SK-N-SH (cell line): Measurements from ENCODE around the gene TBL3. TPM values are rescaled to one million over a fixed set of nuclear protein-coding genes. Genes with fewer than 3 reads are reported as not detected.

Experiments used
- CTCF ChIA-PET: fragments of 300-600, 350-600 bp; formaldehyde crosslinking; extraction: SDS; loops from one replicate; lab custom pipeline; 2021; lab: Yijun Ruan, JAX
- POLR2A ChIA-PET: fragments of 350-600 bp; sonication (Branson Sonifier 250); formaldehyde crosslinking; extraction: SDS; loops from one replicate; lab custom pipeline; 2020; ENCODE audit warnings: antibody characterized with exemption, inconsistent platforms; lab: Yijun Ruan, JAX
- DNase-seq: peaks from one replicate; pipeline ENCODE4 v3.0.0; 2012
- H2AFZ ChIP-seq: fragments of 200-600 bp; sonication (generic); 2 replicates; pipeline ENCODE4 v1.8.1; 2016; ENCODE audit warnings: antibody characterized with exemption, mild to moderate bottlenecking, low read depth
- H3F3A ChIP-seq: fragments of 200-600 bp; sonication (generic); replicated peaks from 2 replicates; pipeline ENCODE3; 2016; ENCODE audit warnings: antibody characterized with exemption, mild to moderate bottlenecking; ENCODE audit not compliant: insufficient read depth
- H3K27ac ChIP-seq, 2 experiments: fragments of 200-500 bp in 1 of 2; fragments of 200-600 bp in 1 of 2; sonication (Bioruptor generic) in 1 of 2; sonication (generic), shearing (Covaris generic) in 1 of 2; 2 replicates each; pipeline versions ENCODE4 v1.5.1 to v1.6.1; 2014 to 2016; ENCODE audit warnings: low read depth in 2 of 2, inconsistent platforms in 1 of 2, low read length in 1 of 2, mild to moderate bottlenecking in 1 of 2, mixed read lengths in 1 of 2
- H3K27me3 ChIP-seq: fragments of 200-600 bp; sonication (generic), shearing (Covaris generic); 2 replicates; pipeline ENCODE4 v1.6.1; 2016; ENCODE audit warnings: mixed run types; ENCODE audit not compliant: insufficient read depth
- H3K36me3 ChIP-seq, 2 experiments: fragments of 200-500 bp in 1 of 2; fragments of 200-600 bp in 1 of 2; sonication (Bioruptor generic) in 1 of 2; sonication (generic) in 1 of 2; replicated peaks in 1 of 2; 2 replicates each; pipeline versions ENCODE3 to v1.5.1; 2014 to 2016; ENCODE audit warnings: low read length in 1 of 2, mild to moderate bottlenecking in 1 of 2; ENCODE audit not compliant: insufficient read depth in 2 of 2, control insufficient read depth in 1 of 2
- H3K4me1 ChIP-seq, 2 experiments: fragments of 200-500 bp in 1 of 2; fragments of 200-600 bp in 1 of 2; sonication (Bioruptor generic) in 1 of 2; sonication (generic), shearing (Covaris generic) in 1 of 2; 2 replicates each; pipeline versions ENCODE4 v1.5.1 to v1.6.1; 2014 to 2016; ENCODE audit warnings: low read depth in 1 of 2, low read length in 1 of 2, mixed run types in 1 of 2; ENCODE audit not compliant: insufficient read depth in 2 of 2, control insufficient read depth in 1 of 2
- H3K4me2 ChIP-seq: fragments of 200-600 bp; sonication (generic), shearing (Covaris generic); 2 replicates; pipeline ENCODE4 v1.6.1; 2017; ENCODE audit warnings: mixed run types
- H3K4me3 ChIP-seq, 2 experiments: fragments of 200-500 bp in 1 of 2; fragments of 200-600 bp in 1 of 2; sonication (Bioruptor generic) in 1 of 2; sonication (generic), shearing (Covaris generic) in 1 of 2; 2 replicates each; pipeline versions ENCODE4 v1.5.1 to v1.8.1; 2014 to 2016; ENCODE audit warnings: low read depth in 2 of 2, inconsistent platforms in 1 of 2, low read length in 1 of 2, mild to moderate bottlenecking in 1 of 2, mixed read lengths in 1 of 2, moderate library complexity in 1 of 2
- H3K79me2 ChIP-seq: fragments of 200-600 bp; sonication (generic); 2 replicates; pipeline ENCODE4 v1.8.1; 2017; ENCODE audit warnings: mild to moderate bottlenecking; ENCODE audit not compliant: insufficient read depth
- H3K9ac ChIP-seq: fragments of 200-600 bp; sonication (generic); 2 replicates; pipeline ENCODE4 v1.6.1; 2017; ENCODE audit warnings: mixed run types
- H3K9me2 ChIP-seq: fragments of 200-600 bp; sonication (generic); 2 replicates; pipeline ENCODE4 v1.6.1; 2017; ENCODE audit warnings: mixed run types
- H3K9me3 ChIP-seq: fragments of 200-600 bp; sonication (generic); 2 replicates; pipeline ENCODE4 v1.6.1; 2017; ENCODE audit warnings: mixed run types, mild to moderate bottlenecking, moderate library complexity
- H4K20me1 ChIP-seq: fragments of 200-600 bp; sonication (generic); 2 replicates; pipeline ENCODE4 v1.6.1; 2017; ENCODE audit warnings: mild to moderate bottlenecking, mixed run types; ENCODE audit not compliant: insufficient read depth
- CHD2 ChIP-seq: fragments of 150-350 bp; IDR thresholded peaks from 2 replicates; pipeline ENCODE4 v1.6.1; 2018; ENCODE audit warnings: low read length; ENCODE audit not compliant: partially characterized antibody
- CTCF ChIP-seq: fragments of 200-600 bp; sonication (generic); IDR thresholded peaks from 2 replicates; pipeline ENCODE4 v1.6.1; 2017; ENCODE audit warnings: antibody characterized with exemption, mild to moderate bottlenecking, moderate library complexity
- ELF1 ChIP-seq: IDR thresholded peaks from 2 replicates; pipeline ENCODE4 v1.4.0; 2012
- EP300 ChIP-seq, 2 experiments: IDR thresholded peaks; 2 replicates each; pipeline versions ENCODE4 v1.4.0 to v1.6.1; 2012; ENCODE audit warnings: borderline replicate concordance in 1 of 2, low read depth in 1 of 2, low read length in 1 of 2
- FOXJ3 ChIP-seq: sonication (generic); formaldehyde crosslinking; IDR thresholded peaks from 2 replicates; pipeline ENCODE4 v1.5.1; 2020; ENCODE audit warnings: mild to moderate bottlenecking, missing genetic modification reagents
- GABPA ChIP-seq: IDR thresholded peaks from 2 replicates; pipeline ENCODE4 v1.4.0; 2012; ENCODE audit warnings: low read depth, mild to moderate bottlenecking
- IRF3 ChIP-seq: fragments of 150-350 bp; IDR thresholded peaks from 2 replicates; pipeline ENCODE4 v1.6.1; 2016; ENCODE audit warnings: mild to moderate bottlenecking, low read depth, low read length
- JUND ChIP-seq: IDR thresholded peaks from 2 replicates; pipeline ENCODE4 v1.4.0; 2012
- MEF2A ChIP-seq: IDR thresholded peaks from 2 replicates; pipeline ENCODE4 v1.4.0; 2012; ENCODE audit warnings: low read depth, borderline replicate concordance
- MXI1 ChIP-seq: IDR thresholded peaks from 2 replicates; pipeline ENCODE4 v1.6.1; 2012; ENCODE audit warnings: mild to moderate bottlenecking, low read depth, low read length, improper control_type of control experiment
- NRF1 ChIP-seq: IDR thresholded peaks from 2 replicates; pipeline ENCODE4 v1.6.1; 2012; ENCODE audit warnings: low read depth, mild to moderate bottlenecking, low read length
- POLR2AphosphoS5 ChIP-seq: IDR thresholded peaks from 2 replicates; pipeline ENCODE4 v1.6.1; 2012; ENCODE audit warnings: low read depth, low read length
- RAD21 ChIP-seq: IDR thresholded peaks from 2 replicates; pipeline ENCODE4 v1.6.1; 2012; ENCODE audit warnings: mild to moderate bottlenecking, low read length
- RCOR1 ChIP-seq: fragments of 150-350 bp; IDR thresholded peaks from 2 replicates; pipeline ENCODE4 v1.6.1; 2017; ENCODE audit warnings: antibody characterized with exemption, low read length
- REST ChIP-seq: IDR thresholded peaks from 2 replicates; pipeline ENCODE4 v1.6.1; 2012; ENCODE audit warnings: mild to moderate bottlenecking, low read depth, low read length, moderate library complexity
- RFX5 ChIP-seq: IDR thresholded peaks from 2 replicates; pipeline ENCODE4 v1.6.1; 2012; ENCODE audit warnings: mild to moderate bottlenecking, improper control_type of control experiment, low read length
- RXRA ChIP-seq: IDR thresholded peaks from 2 replicates; pipeline ENCODE4 v1.4.0; 2012; ENCODE audit warnings: low read depth, mild to moderate bottlenecking, borderline replicate concordance
- SMC3 ChIP-seq: IDR thresholded peaks from 2 replicates; pipeline ENCODE4 v1.6.1; 2012; ENCODE audit warnings: low read depth, low read length, improper control_type of control experiment
- TAF1 ChIP-seq: IDR thresholded peaks from 2 replicates; pipeline ENCODE4 v1.6.1; 2012; ENCODE audit warnings: low read depth, mild to moderate bottlenecking, low read length, moderate library complexity, borderline replicate concordance
- TCF12 ChIP-seq: IDR thresholded peaks from 2 replicates; pipeline ENCODE4 v1.4.0; 2012
- USF1 ChIP-seq: IDR thresholded peaks from 2 replicates; pipeline ENCODE4 v1.4.0; 2012; ENCODE audit warnings: low read depth, borderline replicate concordance
- YY1 ChIP-seq: IDR thresholded peaks from 2 replicates; pipeline ENCODE4 v1.4.0; 2012; ENCODE audit warnings: low read depth, mild to moderate bottlenecking
- ZBTB33 ChIP-seq: IDR thresholded peaks from 2 replicates; pipeline ENCODE4 v1.4.0; 2012; ENCODE audit warnings: low read depth, borderline replicate concordance
- WGBS: methylation state at CpG from one replicate; pipeline ENCODE4 v1.1.6; 2017; ENCODE audit warnings: low lambda C conversion rate; 5-methylcytosine and 5-hydroxymethylcytosine counted together
- polyA plus RNA-seq, 3 experiments: library from polyadenylated mRNA; depleted of rRNA; stranded (reverse); fragments of >200 nt; gene quantifications; 2 replicates each; pipeline ENCODE4 v1.2.3, GENCODE V29; 2012

Gene TBL3
- polyA plus RNA-seq, 1 of the 3 experiments (the other 2 are of a cell fraction), result 37.1 TPM

GRCh38 chr16:1959269-1960039 lies 12.4 kb upstream of the TBL3 start, which contains the start of gene NDUFB10:
TSS of gene NDUFB10 (plus strand) at chr16:1959538. CDS start at chr16:1959625, 87 bp downstream.
- peak; percentile 96 for DNase-seq
- POLR2A ChIA-PET, result interaction anchor here (0.6 kb wide), 1 partner anchor 19 kb away, joined by 7 read pairs; no protein-coding TSS in a partner anchor
- Histone ChIP-seq H3K36me3 (peaks cover 19 to 24% of the 10 kb centered on the region in 2 experiments), H4K20me1 (peaks cover 38% of the 10 kb centered on the region), H3K9me3 (no peaks in the 10 kb centered on the region), H3K79me2 (peaks cover 48% of the 10 kb centered on the region), H3K9ac (peak within 1 kb of the TSS; percentile 89), H3K4me3 (peak within 1 kb of the TSS; percentile 58 to 86), H3K27me3 (no peaks in the 10 kb centered on the region), H3K4me1 (peaks cover 0 to 44% of the 10 kb centered on the region in 2 experiments; a peak in 1 of 4 replicates), H3K27ac (peak within 1 kb of the TSS; percentile 51 to 73), H2AFZ (peak within 1 kb of the TSS; percentile 83), H3K4me2 (peak within 1 kb of the TSS; percentile 76), H3F3A (peaks cover 36% of the 10 kb centered on the region), H3K9me2 (no peaks in the 10 kb centered on the region)
- CTCF ChIA-PET, result interaction anchor here (0.6 to 2.5 kb wide), 9 partner anchors 9 to 97 kb away, joined by 3 to 8 read pairs (median 4); partner anchors contain the start of gene MSRB1
- WGBS, result 1% methylated on average over 26 of the region's 79 CpGs
- TF ChIP-seq REST (0 out of 2 replicates have a peak, but pooled peaks have one; percentile 35), USF1 (no peak), CHD2 (peak; percentile 82), YY1 (peak; percentile 54; the same call in 1 of the 2 replicates), RAD21 (peak; percentile 45), POLR2AphosphoS5 (peak; percentile 91), ZBTB33 (peak; percentile 24; the same call in 1 of the 2 replicates), EP300 (IDR thresholded peaks at IDR 0.05; ENCODE audit: borderline replicate concordance in 1 of 2, low read depth in 1 of 2, low read length in 1 of 2) (no peak; a peak in 1 of 4 replicates), NRF1 (peak; percentile 82), CTCF (peak; percentile 73), RCOR1 (no peak), IRF3 (no peak), MEF2A (no peak), RFX5 (no peak), GABPA (peak; percentile 29; the same call in 1 of the 2 replicates), RXRA (no peak), TAF1 (peak; percentile 85; the same call in 1 of the 2 replicates), ELF1 (no peak), TCF12 (no peak), JUND (no peak), MXI1 (peak; percentile 74), FOXJ3 (CRISPR knock-in tag) (no peak), SMC3 (peak; percentile 41)
